ENCODE data around the gene CHST3. TPM values are rescaled to one million over a fixed set of nuclear protein-coding genes. Genes with fewer than 3 reads are reported as not detected.
"Not testable (repeated sequence)": the region's sequence is repeated elsewhere in the genome, so short reads cannot be mapped to it uniquely, and the experiment has no call there.

The CHST3 gene
- total and polyA plus RNA-seq, 8 donors, result 3.1 to 10.8 (median 3.6) TPM

GRCh38 chr10:71975871-71976725 lies 11.9 kb downstream of the CHST3 start:
- H3K9me3 ChIP-seq, result no peaks in the 10 kb centered on the region
- no peak for TF ChIP-seq CTCF (IDR thresholded peaks at IDR 0.05)
- WGBS, 2 donors, result 55% methylated on average over 12 of the region's 12 CpGs
- intact Hi-C loops (cut with DNase I), result no loop called here
- H3K27me3 ChIP-seq, result no peaks in the 10 kb centered on the region
- H3K4me1 ChIP-seq, result peaks cover 0 to 11% (median 9%) of the 10 kb centered on the region in 3 donors
- ATAC-seq (peak; percentile 19 to 49 (median 36)), FAIRE-seq (no peak), DNase-seq (peak in 1 of 6 donors; percentile 39)
- peak overlapping the region in 3 of 4 donors; percentile 38 to 73 (median 63) for H3K27ac ChIP-seq
- H3K4me3 ChIP-seq, result no peak overlapping the region
- H3K36me3 ChIP-seq, result no peaks in the 10 kb centered on the region

DNA sequence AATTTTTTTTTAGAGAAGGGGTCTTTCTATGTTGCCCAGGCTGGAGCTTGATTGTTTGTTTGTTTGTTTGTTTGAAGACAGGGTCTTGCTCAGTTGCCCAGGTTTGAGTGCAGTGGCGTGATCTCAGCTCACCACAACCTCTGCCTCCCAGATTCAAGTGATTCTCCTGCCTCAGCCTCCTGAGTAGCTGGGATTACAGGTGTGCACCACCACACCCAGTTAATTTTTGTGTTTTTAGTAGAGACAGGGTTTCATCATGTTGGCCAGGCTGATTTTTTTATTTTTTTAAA lies 13.4 kb downstream of the CHST3 start:
- Histone ChIP-seq H3K4me1 (peaks cover 0 to 11% (median 9%) of the 10 kb centered on the region in 3 donors), H3K27ac (peak overlapping the region; percentile 35 to 73 (median 53))
- FAIRE-seq; intact Hi-C loops (cut with DNase I); H3K4me3 ChIP-seq; ATAC-seq; DNase-seq; H3K36me3 ChIP-seq; H3K27me3 ChIP-seq; H3K9me3 ChIP-seq: not testable (repeated sequence)
- WGBS, 2 donors, result 92 to 100% methylated on average over 1 of the region's 1 CpG

DNA sequence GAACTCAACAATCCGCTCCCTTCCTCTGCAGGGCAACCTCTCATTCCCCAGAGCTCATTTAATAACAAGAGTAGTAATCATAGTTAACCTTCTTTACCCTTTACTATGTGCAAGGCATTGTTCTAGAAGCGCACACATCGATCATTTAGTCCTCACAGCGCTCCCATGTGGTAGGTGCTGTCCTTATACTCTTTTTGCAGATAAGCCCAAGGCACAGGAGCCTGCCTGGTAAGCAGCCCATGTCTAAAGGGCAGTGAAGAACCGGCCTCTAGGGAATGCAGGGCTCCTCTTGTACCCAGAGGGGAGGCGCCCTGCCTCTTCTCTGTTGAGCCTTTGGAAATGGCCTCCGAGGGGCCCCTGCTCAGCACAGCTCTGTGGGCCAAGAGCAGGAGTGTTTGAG lies 14.3 kb downstream of the CHST3 start:
- Histone ChIP-seq H3K4me3 (no peak overlapping the region), H3K36me3 (no peaks in the 10 kb centered on the region), H3K4me1 (peaks cover 0 to 11% (median 9%) of the 10 kb centered on the region in 3 donors), H3K27me3 (no peaks in the 10 kb centered on the region), H3K9me3 (no peaks in the 10 kb centered on the region), H3K27ac (peak overlapping the region; percentile 27 to 73 (median 33))
- no peak for TF ChIP-seq CTCF (IDR thresholded peaks at IDR 0.05)
- FAIRE-seq (no peak), ATAC-seq (no peak), DNase-seq (no peak)
- intact Hi-C loops (cut with DNase I), result no loop called here
- 63 to 67% methylated on average over 7 of the region's 7 CpGs for WGBS, 2 donors

GRCh38 chr10:71978988-71979691 lies 14.9 kb downstream of the CHST3 start:
- peak overlapping the region; percentile 27 to 73 (median 44) for H3K27ac ChIP-seq
- 69 to 77% methylated on average over 15 of the region's 15 CpGs for WGBS, 2 donors
- ATAC-seq, result no peak

More at GRCh38 chr10:71978988-71979691, 14.9 kb downstream of the CHST3 start:
- DNase-seq, result no peak
- H3K4me3 ChIP-seq, result no peak overlapping the region
- H3K9me3 ChIP-seq, result no peaks in the 10 kb centered on the region
- FAIRE-seq, result no peak
- no peaks in the 10 kb centered on the region for H3K36me3 ChIP-seq
- no peaks in the 10 kb centered on the region for H3K27me3 ChIP-seq
- intact Hi-C loops (cut with DNase I), result no loop called here
- no peak for TF ChIP-seq CTCF (IDR thresholded peaks at IDR 0.05)
- H3K4me1 ChIP-seq, result peaks cover 0 to 11% (median 9%) of the 10 kb centered on the region in 3 donors

All from pancreas (tissue), 10 donors.